Neuronal stem cell (in vitro differentiated cells): Measurements from ENCODE around the gene CHMP4A.

Experiments
- DNase-seq: peaks from one replicate; pipeline ENCODE4 v3.0.0-alpha.2; 2013; ENCODE audit warnings: low spot score
- H2AFZ ChIP-seq: one replicate; pipeline ENCODE4 v1.6.1; 2013; ENCODE audit warnings: mild to moderate bottlenecking, low read length, inconsistent platforms
- H2AK5ac ChIP-seq: 2 replicates; pipeline ENCODE4 v1.6.1; 2013; ENCODE audit warnings: low read depth, mild to moderate bottlenecking, inconsistent platforms, low read length, moderate library complexity, mixed read lengths
- H2BK120ac ChIP-seq: 2 replicates; pipeline ENCODE4 v1.6.1; 2013; ENCODE audit warnings: low read depth, mild to moderate bottlenecking, inconsistent platforms, low read length, moderate library complexity, mixed read lengths
- H2BK12ac ChIP-seq: one replicate; pipeline ENCODE4 v1.6.1; 2013; ENCODE audit warnings: low read length, inconsistent platforms
- H2BK15ac ChIP-seq: 2 replicates; pipeline ENCODE4 v1.6.1; 2013; ENCODE audit warnings: mild to moderate bottlenecking, low read length, inconsistent platforms, mixed read lengths
- H2BK5ac ChIP-seq: one replicate; pipeline ENCODE4 v1.6.1; 2013; ENCODE audit warnings: inconsistent platforms, mild to moderate bottlenecking, low read length, moderate library complexity
- H3K14ac ChIP-seq: one replicate; pipeline ENCODE4 v1.6.1; 2013; ENCODE audit warnings: low read length, inconsistent platforms
- H3K18ac ChIP-seq: 2 replicates; pipeline ENCODE4 v1.6.1; 2013; ENCODE audit warnings: low read length, inconsistent platforms
- H3K23ac ChIP-seq: 2 replicates; pipeline ENCODE4 v1.6.1; 2013; ENCODE audit warnings: low read depth, mild to moderate bottlenecking, mixed read lengths, low read length, inconsistent platforms; ENCODE audit not compliant: poor library complexity
- H3K27ac ChIP-seq: replicated peaks from 3 replicates; pipeline ENCODE4 v1.5.1; 2013; ENCODE audit warnings: low read length, inconsistent platforms
- H3K27me3 ChIP-seq, 3 experiments: 2 replicates each; pipeline ENCODE4 v1.6.1; 2013; ENCODE audit warnings: low read length in 3 of 3, mild to moderate bottlenecking in 2 of 3, inconsistent platforms in 1 of 3, low read depth in 1 of 3, mixed read lengths in 1 of 3, moderate library complexity in 1 of 3; ENCODE audit not compliant: control insufficient read depth in 3 of 3, insufficient read depth in 3 of 3
- H3K36me3 ChIP-seq, 2 donors: replicated peaks in 1 of 2; 2 replicates each; pipeline ENCODE4 v1.6.1; 2013; ENCODE audit warnings: low read length in 2 of 2; ENCODE audit not compliant: control insufficient read depth in 2 of 2, insufficient read depth in 2 of 2
- H3K4ac ChIP-seq: 2 replicates; pipeline ENCODE4 v1.6.1; 2013; ENCODE audit warnings: inconsistent platforms, mild to moderate bottlenecking, low read length, moderate library complexity
- H3K4me1 ChIP-seq, 2 donors: 1 replicate in 1 of 2; 2 replicates in 1 of 2; pipeline ENCODE4 v1.6.1; 2013; ENCODE audit warnings: low read length in 2 of 2, low read depth in 1 of 2; ENCODE audit not compliant: control insufficient read depth in 2 of 2, insufficient read depth in 1 of 2
- H3K4me2 ChIP-seq: one replicate; pipeline ENCODE4 v1.6.1; 2013; ENCODE audit warnings: mild to moderate bottlenecking, low read length, inconsistent platforms; ENCODE audit not compliant: insufficient read depth, poor library complexity, severe bottlenecking
- H3K4me3 ChIP-seq, 2 donors: 2 replicates each; pipeline ENCODE4 v1.5.1; 2013; ENCODE audit warnings: low read length in 2 of 2, mild to moderate bottlenecking in 2 of 2, inconsistent platforms in 1 of 2, moderate library complexity in 1 of 2
- H3K79me1 ChIP-seq: one replicate; pipeline ENCODE4 v1.6.1; 2013; ENCODE audit warnings: low read depth, mild to moderate bottlenecking, inconsistent platforms, low read length, moderate library complexity
- H3K9ac ChIP-seq: one replicate; pipeline ENCODE4 v1.6.1; 2013; ENCODE audit warnings: mild to moderate bottlenecking, low read depth, low read length, inconsistent platforms; ENCODE audit not compliant: poor library complexity
- H3K9me3 ChIP-seq, 2 donors: replicated peaks in 1 of 2; 2 replicates each; pipeline versions ENCODE3 to v1.6.1; 2013; ENCODE audit warnings: low read length in 2 of 2, mild to moderate bottlenecking in 2 of 2, inconsistent platforms in 1 of 2, low read depth in 1 of 2, mixed read lengths in 1 of 2, moderate library complexity in 1 of 2; ENCODE audit not compliant: control insufficient read depth in 2 of 2, insufficient read depth in 1 of 2
- H4K8ac ChIP-seq: one replicate; pipeline ENCODE4 v1.6.1; 2013; ENCODE audit warnings: low read depth, mild to moderate bottlenecking, inconsistent platforms, low read length, moderate library complexity
- H4K91ac ChIP-seq: one replicate; pipeline ENCODE4 v1.6.1; 2013; ENCODE audit warnings: low read length, low read depth, mild to moderate bottlenecking, inconsistent platforms; ENCODE audit not compliant: poor library complexity
- WGBS, 2 donors: extraction: QIAGEN DNeasy Blood & Tissue Kit; methylation state at CpG; one replicate each; pipeline ENCODE4 v1.1.7; 2013; ENCODE audit warnings: missing lambda C conversion rate in 2 of 2, mixed read lengths in 1 of 2; ENCODE audit not compliant: insufficient read length in 2 of 2, insufficient replicate concordance in 1 of 2; ENCODE audit errors: extremely low coverage in 2 of 2; 5-methylcytosine and 5-hydroxymethylcytosine counted together

The CHMP4A gene

DNA sequence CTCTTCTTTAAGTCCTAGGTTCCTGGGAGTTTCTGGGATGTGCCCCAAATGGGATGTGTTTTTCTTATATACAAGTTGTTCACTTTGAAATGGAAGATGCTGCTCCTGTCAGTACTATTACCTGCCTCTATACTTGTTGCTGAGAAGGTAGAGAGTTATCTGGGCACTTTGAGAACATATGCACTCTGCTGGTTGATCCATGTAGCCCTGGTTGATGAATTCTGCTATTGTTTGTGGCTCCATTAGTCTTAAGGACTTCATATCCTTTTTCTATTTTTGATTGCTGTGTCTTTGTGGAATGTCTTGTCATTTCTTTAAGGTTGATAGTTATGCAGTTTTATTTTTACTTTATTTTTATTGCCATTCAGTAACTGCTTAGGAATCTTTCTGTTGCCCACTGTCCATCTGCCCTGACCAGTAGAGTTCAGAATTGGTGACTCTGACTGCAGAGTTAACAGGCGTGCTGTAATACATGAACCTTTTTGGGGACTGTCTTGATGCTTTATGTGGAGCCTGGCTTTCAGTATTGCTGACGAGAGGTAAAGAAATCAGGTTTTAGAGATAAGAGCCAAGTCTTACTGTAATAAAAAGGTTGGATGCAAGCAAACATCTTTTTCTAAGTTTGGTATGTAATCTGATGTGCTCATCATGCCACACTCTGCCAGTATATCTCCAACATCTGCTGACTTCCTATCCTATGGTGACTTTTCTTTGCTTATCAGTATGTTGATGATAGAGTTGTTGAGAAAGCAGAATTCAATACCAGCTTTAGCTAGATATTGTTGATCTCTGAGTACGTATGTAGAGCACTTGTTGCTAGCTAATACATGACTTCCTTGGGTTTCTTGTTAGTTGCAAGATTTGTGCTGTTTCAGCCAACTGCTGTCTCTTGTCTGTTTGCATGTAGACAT lies 21.1 kb upstream of the CHMP4A start:
- no peak overlapping the region for H2BK120ac ChIP-seq
- H3K79me1 ChIP-seq: peaks cover 5% of the 10 kb centered on the region
- H3K36me3 ChIP-seq: peaks cover 25 to 59% of the 10 kb centered on the region in 2 donors
- no peak overlapping the region for H3K27ac ChIP-seq
- H4K91ac ChIP-seq: no peak overlapping the region
- no peak for DNase-seq
- H4K8ac ChIP-seq: no peak overlapping the region
- H2AK5ac ChIP-seq: no peak overlapping the region
- no peak overlapping the region for H3K14ac ChIP-seq
- H2BK12ac ChIP-seq: no peak overlapping the region
- no peak overlapping the region for H3K23ac ChIP-seq
- H3K4ac ChIP-seq: no peak overlapping the region
- no peak overlapping the region for H3K9ac ChIP-seq
- no peaks in the 10 kb centered on the region for H3K27me3 ChIP-seq
- no peaks in the 10 kb centered on the region for H3K9me3 ChIP-seq
- H2BK5ac ChIP-seq: no peak overlapping the region
- H3K4me3 ChIP-seq: no peak overlapping the region
- H3K4me1 ChIP-seq: peaks cover 9 to 11% of the 10 kb centered on the region in 2 donors
- no peak overlapping the region for H3K18ac ChIP-seq
- H2BK15ac ChIP-seq: no peak overlapping the region
- no peak overlapping the region for H3K4me2 ChIP-seq
- H2AFZ ChIP-seq: no peak overlapping the region
- no CpG with 5 or more reads among the region's 3 CpGs for whole genome bisulfite sequencing, 2 donors

DNA sequence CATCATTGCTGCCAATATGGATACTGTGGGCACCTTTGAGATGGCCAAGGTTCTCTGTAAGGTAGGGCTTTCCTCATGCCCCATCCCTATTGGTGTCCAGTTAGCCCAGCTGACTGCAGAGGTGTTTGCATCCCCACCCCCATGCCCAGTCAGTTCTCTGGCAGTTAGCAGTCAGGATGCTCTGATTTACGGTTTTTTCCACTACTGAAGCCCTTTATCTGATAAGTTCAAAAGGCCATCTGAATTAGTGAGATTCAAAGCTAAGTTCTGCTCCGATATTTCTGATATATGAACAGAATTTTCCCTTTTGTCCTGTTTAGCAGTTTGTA lies 20.2 kb upstream of the CHMP4A start:
- WGBS, 2 donors: no CpG with 5 or more reads among the region's 2 CpGs
- Histone ChIP-seq H3K27ac (no peak overlapping the region), H3K18ac (no peak overlapping the region), H2BK15ac (no peak overlapping the region), H2BK5ac (no peak overlapping the region), H3K23ac (no peak overlapping the region), H4K91ac (no peak overlapping the region), H2BK12ac (no peak overlapping the region), H2BK120ac (no peak overlapping the region), H3K4ac (no peak overlapping the region), H3K4me1 (peaks cover 9 to 11% of the 10 kb centered on the region in 2 donors), H3K4me2 (no peak overlapping the region), H4K8ac (no peak overlapping the region), H2AFZ (no peak overlapping the region), H3K36me3 (peaks cover 19 to 51% of the 10 kb centered on the region in 2 donors), H3K79me1 (peaks cover 5% of the 10 kb centered on the region), H3K9ac (no peak overlapping the region), H2AK5ac (no peak overlapping the region), H3K4me3 (peak overlapping the region in 1 of 2 donors; percentile 86), H3K27me3 (no peaks in the 10 kb centered on the region), H3K14ac (no peak overlapping the region), H3K9me3 (no peaks in the 10 kb centered on the region)
- no peak for DNase-seq

DNA sequence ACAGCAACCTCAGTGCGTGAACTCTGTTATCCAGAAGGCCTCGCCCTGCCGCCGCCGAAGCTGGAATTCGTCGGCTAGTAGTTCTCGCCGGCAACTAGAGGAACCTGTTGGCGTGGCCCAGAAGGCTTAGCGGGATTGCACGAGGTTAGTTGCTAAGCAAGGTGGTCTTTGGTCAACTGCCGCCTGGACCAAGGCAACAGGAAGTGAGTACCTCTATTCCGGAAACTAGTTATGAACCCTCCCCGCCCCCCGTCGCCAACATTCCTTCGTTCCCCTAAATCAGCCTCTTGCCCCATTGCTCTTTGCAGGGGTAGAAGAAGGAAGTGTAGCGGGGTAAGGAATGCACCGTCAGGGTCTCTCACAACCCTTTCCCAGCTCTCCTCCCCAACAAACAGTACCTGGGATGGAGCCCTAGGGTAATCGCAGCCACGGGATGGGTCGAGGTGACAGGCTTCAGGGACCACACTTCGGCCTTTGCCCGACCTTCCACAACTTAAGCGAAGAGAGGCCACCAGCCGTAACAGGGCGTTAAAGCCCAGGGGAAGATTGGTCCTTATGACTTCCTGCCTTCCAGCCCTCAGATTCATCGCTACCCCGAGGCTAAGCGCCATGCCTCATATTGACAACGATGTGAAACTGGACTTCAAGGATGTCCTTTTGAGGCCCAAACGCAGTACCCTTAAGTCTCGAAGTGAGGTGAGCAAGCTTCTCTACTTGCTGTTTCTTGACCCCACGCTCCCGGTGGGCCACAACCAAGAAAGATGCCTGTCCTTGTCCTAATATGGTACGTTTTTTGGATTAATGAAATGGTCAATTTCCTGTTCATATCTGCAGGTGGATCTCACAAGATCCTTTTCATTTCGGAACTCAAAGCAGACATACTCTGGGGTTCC lies 19.6 kb upstream of the CHMP4A start, which contains the start of gene GMPR2:
TSS of gene GMPR2 (plus strand) at position 285 of the 893 bp plus-strand sequence. CDS start at position 610, 325 bp downstream.
- Histone ChIP-seq H3K79me1 (peaks cover 5% of the 10 kb centered on the region), H2AFZ (peak within 1 kb of the TSS; percentile 99), H3K4me1 (peaks cover 9 to 11% of the 10 kb centered on the region in 2 donors), H3K9me3 (no peaks in the 10 kb centered on the region), H3K9ac (peak within 1 kb of the TSS; percentile 92), H2AK5ac (peak within 1 kb of the TSS; percentile 12), H3K4me3 (peak within 1 kb of the TSS; percentile 86 to 87), H3K14ac (peak within 1 kb of the TSS; percentile 87), H2BK15ac (peak within 1 kb of the TSS; percentile 35), H4K8ac (no peak within 1 kb of the TSS), H3K27me3 (no peaks in the 10 kb centered on the region), H2BK120ac (no peak within 1 kb of the TSS), H3K4me2 (peak within 1 kb of the TSS; percentile 90), H3K36me3 (peaks cover 16 to 50% of the 10 kb centered on the region in 2 donors), H3K23ac (peak within 1 kb of the TSS; percentile 8), H3K27ac (peak within 1 kb of the TSS; percentile 94), H3K4ac (no peak within 1 kb of the TSS), H2BK12ac (no peak within 1 kb of the TSS), H2BK5ac (peak within 1 kb of the TSS; percentile 14), H4K91ac (no peak within 1 kb of the TSS), H3K18ac (peak within 1 kb of the TSS; percentile 99)
- no CpG with 5 or more reads among the region's 38 CpGs for WGBS, 2 donors
- no peak for DNase-seq
